NOMO-1 treated with DMSO at 0.1 percent for 48 hours (cell line): ENCODE results near the gene CD2AP.

Experiments
- DNase-seq: peaks from one replicate; lab custom pipeline; 2025; ENCODE audit not compliant: unreplicated experiment; lab: John Stamatoyannopoulos, UW

The CD2AP gene

DNA sequence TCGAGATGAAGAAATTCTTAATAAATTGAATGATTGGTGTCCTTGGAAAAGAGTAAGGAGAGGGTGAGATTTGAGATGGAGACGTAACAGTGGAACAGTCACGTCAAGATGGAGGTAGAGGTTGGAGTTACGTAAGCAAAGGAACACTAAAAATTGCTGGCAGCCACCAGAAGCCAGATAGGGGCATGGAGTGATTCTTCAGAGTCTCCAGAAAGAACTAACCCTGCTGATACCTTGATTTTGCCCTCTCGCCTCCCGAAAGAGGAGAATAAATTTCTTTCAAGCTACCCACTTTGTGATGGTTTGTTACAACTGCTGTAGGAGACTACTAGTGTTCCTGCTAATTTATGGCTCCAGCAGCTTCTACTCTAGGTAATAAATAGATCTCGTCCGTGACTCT is 17.6 kb downstream of the CD2AP start:
- DNase-seq: no peak

GRCh38 chr6:47495954-47496545 is 18.5 kb downstream of the CD2AP start:
- DNase-seq: no peak

GRCh38 chr6:47496935-47497579 is 19.5 kb downstream of the CD2AP start:
- DNase-seq: no peak

- DNase-seq: no peak
Measured at GRCh38 chr6:47502920-47503319, 25.3 kb downstream of the CD2AP start.

GRCh38 chr6:47509937-47510336 is 32.3 kb downstream of the CD2AP start:
- no peak for DNase-seq

DNA sequence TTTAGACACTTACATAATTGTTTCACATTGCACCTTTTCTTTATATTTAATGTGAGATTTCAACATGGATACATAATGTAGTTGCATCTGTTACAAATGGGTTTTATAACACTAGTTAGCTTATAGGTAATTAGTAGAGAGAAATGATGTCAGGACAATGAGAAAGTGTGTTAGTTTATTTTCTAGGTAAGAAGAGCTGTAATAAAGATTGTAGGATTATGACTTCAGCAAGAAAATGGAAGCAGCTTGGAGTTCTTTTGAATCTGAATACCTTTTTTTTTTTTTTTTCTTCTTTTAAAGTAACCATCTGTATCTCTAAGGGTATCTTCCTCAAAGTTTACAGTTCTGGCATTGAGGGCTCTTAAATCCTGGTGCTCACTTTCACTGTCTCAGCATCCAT is 35.3 kb downstream of the CD2AP start:
- DNase-seq: no peak

DNA sequence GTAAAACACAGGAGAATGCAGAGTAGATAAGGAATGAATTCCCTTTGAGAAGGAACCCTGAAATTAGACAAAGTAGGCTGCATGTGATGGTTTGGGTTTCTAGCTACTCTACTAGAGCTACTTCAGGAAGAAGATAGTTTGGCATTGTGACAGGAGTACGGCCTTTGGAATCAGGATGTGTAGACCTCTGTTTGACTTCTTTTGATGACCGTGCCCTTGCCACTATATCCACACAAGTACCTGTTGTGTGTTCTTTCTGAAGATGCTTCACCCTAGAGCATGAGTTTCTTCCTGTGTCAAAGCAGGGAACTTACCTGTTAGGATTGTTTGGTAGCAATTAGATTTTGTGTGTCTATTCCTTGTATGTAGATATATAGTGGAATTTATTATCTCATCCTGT is 41.7 kb downstream of the CD2AP start:
- no peak for DNase-seq

DNA sequence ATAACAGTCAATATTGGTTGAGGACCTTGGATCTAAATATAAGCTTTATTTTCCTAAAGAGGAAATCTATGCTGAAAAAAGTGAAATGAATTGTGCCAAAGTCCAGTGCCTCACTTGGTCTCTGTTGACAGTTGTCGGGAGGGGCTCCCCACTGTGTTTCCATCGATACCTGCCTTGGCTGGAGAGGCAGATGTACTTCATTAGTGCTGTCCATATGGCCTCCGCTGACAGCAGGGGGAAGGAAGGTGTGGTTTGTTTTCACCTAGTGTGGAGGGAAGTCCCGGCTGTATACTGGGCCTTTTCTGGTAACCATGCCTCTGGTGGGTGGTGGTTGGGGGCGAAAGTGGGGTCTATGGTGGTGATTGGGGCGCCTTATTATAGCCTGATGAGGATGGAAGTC is 42.7 kb downstream of the CD2AP start:
- no peak for DNase-seq

DNA sequence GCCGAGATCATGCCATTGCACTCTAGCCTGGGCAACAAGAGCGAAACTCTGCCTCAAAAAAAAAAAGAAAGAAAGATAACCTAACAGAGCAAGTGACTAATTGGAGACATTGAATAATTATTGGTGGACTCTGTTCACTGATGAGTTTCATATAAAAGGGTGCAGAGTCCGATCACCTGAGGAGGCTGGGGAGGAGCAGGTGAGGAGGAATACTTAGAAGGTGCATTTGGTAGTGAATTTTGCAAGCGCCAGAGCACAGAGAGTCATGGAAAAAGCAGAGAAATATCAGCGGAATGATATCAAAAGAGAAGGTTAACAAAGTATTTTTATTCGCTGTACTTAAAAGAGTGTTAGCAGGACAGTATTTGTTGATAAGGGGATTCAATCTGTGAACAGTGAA is 44.4 kb downstream of the CD2AP start:
- no peak for DNase-seq

DNA sequence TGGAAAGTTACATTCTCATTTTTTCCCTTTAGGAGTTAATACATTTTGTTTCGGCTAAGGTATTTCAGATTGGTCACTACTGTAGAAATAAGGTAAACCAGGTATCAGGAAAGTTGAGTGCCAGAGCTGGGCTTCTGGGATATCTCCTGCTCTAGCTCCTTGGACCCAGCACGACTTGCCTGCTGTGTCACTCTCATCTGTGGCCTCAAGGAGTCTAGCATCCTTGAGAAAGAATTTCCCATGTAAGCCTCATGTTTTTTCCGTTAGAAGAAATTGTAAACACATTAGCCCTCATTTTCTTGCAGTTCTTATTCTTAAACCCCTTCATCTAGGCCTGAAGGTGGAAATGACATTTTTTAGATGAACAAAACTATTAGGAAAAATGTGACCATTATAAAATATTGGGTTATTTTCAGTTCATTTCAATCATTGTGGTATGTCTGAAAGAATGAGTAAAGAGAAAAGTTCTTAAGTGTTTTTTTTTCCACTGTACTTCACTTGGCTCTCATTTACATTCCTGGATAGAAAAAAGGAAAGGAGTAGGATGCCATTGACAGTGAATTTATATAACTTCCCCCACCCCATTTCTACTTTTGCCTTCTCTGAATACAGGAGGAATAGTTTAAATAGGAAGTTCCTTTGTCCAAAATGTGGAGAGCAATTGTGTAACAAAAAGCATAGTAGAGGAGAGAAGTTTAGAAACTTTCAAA is 46.7 kb downstream of the CD2AP start:
- DNase-seq: no peak

GRCh38 chr6:47525330-47526057 is 47.9 kb downstream of the CD2AP start:
- no peak for DNase-seq

DNA sequence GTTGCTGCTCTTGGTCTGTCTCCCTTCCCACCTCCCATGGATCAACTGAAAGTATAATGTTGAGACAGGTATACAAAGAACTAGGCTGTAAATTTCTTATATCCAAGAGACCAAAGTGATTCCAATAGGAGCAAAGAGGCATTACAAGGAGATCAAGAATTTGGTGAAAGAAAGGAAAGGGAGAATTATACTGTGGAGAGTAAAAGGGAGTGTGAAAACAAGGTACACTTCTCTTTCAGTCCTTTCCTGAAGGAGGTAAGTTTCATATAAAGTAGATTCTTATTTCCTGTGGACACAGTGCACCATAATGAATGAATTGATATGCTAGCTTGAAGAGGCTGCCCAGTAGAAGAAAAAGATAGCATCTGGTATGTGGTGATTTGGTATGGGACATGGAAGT is 49.7 kb downstream of the CD2AP start:
- DNase-seq: no peak

- no peak for DNase-seq
Measured at GRCh38 chr6:47529734-47530133, 52.1 kb downstream of the CD2AP start.

- DNase-seq: no peak
Measured at GRCh38 chr6:47532981-47533585, 55.5 kb downstream of the CD2AP start.

- DNase-seq: no peak
Measured at GRCh38 chr6:47534063-47534462, 56.5 kb downstream of the CD2AP start.

- no peak for DNase-seq
Measured at GRCh38 chr6:47535316-47536225, 58.0 kb downstream of the CD2AP start.

GRCh38 chr6:47536816-47537401 is 59.3 kb downstream of the CD2AP start:
- DNase-seq: no peak

DNA sequence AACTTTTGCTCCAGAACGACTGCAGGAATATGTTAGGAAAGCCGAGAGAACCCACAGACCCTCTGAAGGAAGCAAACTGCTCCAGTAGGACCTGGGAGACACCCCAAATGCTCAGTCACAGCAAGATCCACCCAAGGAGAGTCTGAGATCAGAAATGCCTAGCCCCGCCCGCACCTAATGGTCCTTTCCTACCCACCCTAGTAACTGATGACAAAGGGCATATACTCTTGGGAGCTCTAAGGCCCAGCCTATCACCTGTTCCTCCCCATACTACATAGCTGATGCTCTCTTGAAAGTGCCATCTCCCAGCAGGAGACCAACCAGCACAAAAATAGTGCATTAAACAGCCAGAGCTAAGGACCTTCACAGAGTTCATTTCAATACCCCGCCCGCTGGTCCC is 67.6 kb downstream of the CD2AP start:
- no peak for DNase-seq

GRCh38 chr6:47551670-47552069 is 74.1 kb downstream of the CD2AP start:
- no peak for DNase-seq

DNA sequence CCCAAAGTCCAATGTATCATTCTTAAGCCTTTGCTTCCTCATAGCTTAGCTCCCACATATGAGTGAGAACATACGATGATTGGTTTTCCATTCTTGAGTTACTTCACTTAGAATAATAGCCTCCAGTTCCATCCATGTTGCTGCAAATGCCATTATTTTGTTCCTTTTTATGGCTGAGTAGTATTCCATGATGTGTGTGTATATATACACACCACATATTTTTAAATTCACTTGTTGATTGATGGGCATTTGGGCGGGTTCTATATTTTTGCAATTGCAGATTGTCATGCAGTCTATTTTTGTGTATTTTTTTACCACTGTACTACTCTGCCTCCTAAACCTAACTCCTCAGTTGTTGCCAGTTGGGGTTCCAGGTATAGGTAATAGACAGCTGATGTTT is 74.7 kb downstream of the CD2AP start:
- DNase-seq: no peak
